Upper lobe of right lung (tissue), 1 donor: Measurements from ENCODE around the gene POLDIP2. TPM values are rescaled to one million over a fixed set of nuclear protein-coding genes. Genes with fewer than 3 reads are reported as not detected.
"Not testable (repeated sequence)": the region's sequence is repeated elsewhere in the genome, so short reads cannot be mapped to it uniquely, and the experiment has no call there.

Experiments used
- ATAC-seq: fragments of 200-7000 bp; cut with Tn5 transposase; one replicate; pipeline ENCODE4 v1.9.1; 2020; ENCODE audit warnings: mild to moderate bottlenecking, moderate library complexity
- DNase-seq: peaks from one replicate; pipeline ENCODE4 v3.0.0-alpha.2; 2020
- H3K27ac ChIP-seq: fragments of 200-600 bp; one replicate; pipeline ENCODE4 v1.8.0; 2022
- H3K27me3 ChIP-seq: fragments of 200-600 bp; one replicate; pipeline ENCODE4 v1.8.0; 2022; ENCODE audit warnings: mild to moderate bottlenecking
- H3K36me3 ChIP-seq: fragments of 200-600 bp; one replicate; pipeline ENCODE4 v1.8.0; 2022
- H3K4me1 ChIP-seq: fragments of 200-600 bp; one replicate; pipeline ENCODE4 v1.8.0; 2022
- H3K4me3 ChIP-seq: fragments of 200-600 bp; one replicate; pipeline ENCODE4 v1.8.0; 2022; ENCODE audit warnings: mild to moderate bottlenecking
- H3K9me3 ChIP-seq: fragments of 200-600 bp; one replicate; pipeline ENCODE4 v1.8.0; 2022
- CTCF ChIP-seq: fragments of 200-600 bp; IDR thresholded peaks from one replicate; pipeline ENCODE4 v1.8.0; 2022; ENCODE audit warnings: antibody characterized with exemption
- intact Hi-C: fragments of 100-400 bp; cut with DNase I; formaldehyde crosslinking; loops from one replicate; pipeline ENCODE4 v1.11.0; 2022
- total RNA-seq: library from RNA; stranded (reverse); fragmentation: NEBNext Ultra II Directional; extraction: Animal tissue kit (Norgen Biotek cat#: 25700); gene quantifications from one replicate; pipeline ENCODE4 v1.2.1, GENCODE V29; 2021
- donor health status: DM: no; HTN: yes; CAD: no; lungs with severe emphysema.

The POLDIP2 gene
- total RNA-seq, 1 donor from 2014 or later = 55.3 TPM

- ATAC-seq (no peak), DNase-seq (no peak)
- Histone ChIP-seq H3K4me3 (no peak overlapping the region), H3K27me3 (no peaks in the 10 kb centered on the region), H3K4me1 (peaks cover 15% of the 10 kb centered on the region), H3K36me3 (peaks cover 98% of the 10 kb centered on the region), H3K9me3 (no peaks in the 10 kb centered on the region), H3K27ac (no peak overlapping the region)
- TF ChIP-seq CTCF = no peak
- intact Hi-C loops = no loop called here
Observed at GRCh38 chr17:28344011-28344410, 13.3 kb downstream of the POLDIP2 start.

- no peak for DNase-seq
- H3K4me1 ChIP-seq = peaks cover 15% of the 10 kb centered on the region
- no peak for TF ChIP-seq CTCF
- H3K4me3 ChIP-seq = no peak overlapping the region
- no peaks in the 10 kb centered on the region for H3K27me3 ChIP-seq
- no peak overlapping the region for H3K27ac ChIP-seq
- H3K9me3 ChIP-seq = no peaks in the 10 kb centered on the region
- ATAC-seq = no peak
- intact Hi-C loops = no loop called here
- peaks cover 93% of the 10 kb centered on the region for H3K36me3 ChIP-seq
Observed at GRCh38 chr17:28343491-28343932, 13.8 kb downstream of the POLDIP2 start.

GRCh38 chr17:28342313-28342712 is 15.0 kb downstream of the POLDIP2 start:
- Histone ChIP-seq H3K4me1 (peaks cover 22% of the 10 kb centered on the region), H3K27me3 (no peaks in the 10 kb centered on the region), H3K4me3 (no peak overlapping the region), H3K36me3 (peaks cover 81% of the 10 kb centered on the region), H3K27ac (no peak overlapping the region), H3K9me3 (no peaks in the 10 kb centered on the region)
- ATAC-seq = no peak
- no peak for DNase-seq
- TF ChIP-seq CTCF = no peak
- intact Hi-C loops = no loop called here

- DNase-seq = no peak
- Histone ChIP-seq H3K4me3 (no peak overlapping the region), H3K36me3 (peaks cover 73% of the 10 kb centered on the region), H3K27me3 (no peaks in the 10 kb centered on the region), H3K4me1 (peaks cover 20% of the 10 kb centered on the region), H3K27ac (no peak overlapping the region), H3K9me3 (no peaks in the 10 kb centered on the region)
- no peak for ATAC-seq
- intact Hi-C loops = no loop called here
- no peak for TF ChIP-seq CTCF
Observed at GRCh38 chr17:28341516-28341915, 15.8 kb downstream of the POLDIP2 start.

- Histone ChIP-seq H3K9me3 (no peaks in the 10 kb centered on the region), H3K36me3 (peaks cover 61% of the 10 kb centered on the region), H3K4me3 (no peak overlapping the region), H3K27me3 (no peaks in the 10 kb centered on the region), H3K4me1 (peaks cover 17% of the 10 kb centered on the region), H3K27ac (no peak overlapping the region)
- TF ChIP-seq CTCF = no peak
- intact Hi-C loops = no loop called here
- DNase-seq = no peak
- no peak for ATAC-seq
Observed at GRCh38 chr17:28340374-28340773, 17.0 kb downstream of the POLDIP2 start.

- H3K36me3 ChIP-seq = peaks cover 52% of the 10 kb centered on the region
- intact Hi-C loops = no loop called here
- ATAC-seq = no peak
Observed at GRCh38 chr17:28339431-28339830, 17.9 kb downstream of the POLDIP2 start.

DNA sequence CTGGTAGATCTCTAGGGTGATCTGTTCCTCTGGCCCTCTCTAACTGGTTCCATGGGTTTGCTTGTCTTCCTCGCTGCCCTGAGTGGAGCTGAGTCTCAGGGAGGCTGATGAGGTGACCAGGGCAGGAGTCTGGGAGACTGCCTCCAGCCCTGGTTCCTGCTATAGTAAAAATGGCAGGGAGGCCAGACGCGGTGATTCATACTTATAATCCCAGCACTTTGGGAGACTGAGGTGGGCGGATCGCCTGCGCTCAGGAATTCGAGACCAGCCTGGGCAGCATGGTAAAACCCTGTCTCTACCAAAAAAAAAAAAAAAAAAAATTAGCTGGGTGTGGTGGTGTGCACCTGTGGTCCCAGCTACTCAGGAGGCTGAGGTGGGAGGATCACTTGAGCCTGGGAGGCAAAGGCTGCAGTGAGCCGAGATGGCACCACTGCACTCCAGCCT is 18.5 kb downstream of the POLDIP2 start:
- H3K9me3 ChIP-seq, ATAC-seq, H3K27me3 ChIP-seq, intact Hi-C loops, DNase-seq: not testable (repeated sequence)
- Histone ChIP-seq H3K4me3 (peak overlapping the region; percentile 16), H3K27ac (peak overlapping the region; percentile 66), H3K4me1 (peaks cover 26% of the 10 kb centered on the region), H3K36me3 (peaks cover 45% of the 10 kb centered on the region)

More at GRCh38 chr17:28339431-28339830, 17.9 kb downstream of the POLDIP2 start:
- DNase-seq = no peak
- H3K4me3 ChIP-seq = no peak overlapping the region
- peaks cover 20% of the 10 kb centered on the region for H3K4me1 ChIP-seq
- H3K27ac ChIP-seq = no peak overlapping the region
- no peaks in the 10 kb centered on the region for H3K27me3 ChIP-seq
- TF ChIP-seq CTCF = no peak
- no peaks in the 10 kb centered on the region for H3K9me3 ChIP-seq
